Kasumi-1 (cell line): ENCODE measurements around the gene MS4A18.
"Not testable (repeated sequence)": the region's sequence is repeated elsewhere in the genome, so short reads cannot be mapped to it uniquely, and the experiment has no call there.

Source experiments
- DNase-seq, 2 experiments: peaks; one replicate each; lab custom pipeline; 2025; lab: John Stamatoyannopoulos, UW

The MS4A18 gene

DNA sequence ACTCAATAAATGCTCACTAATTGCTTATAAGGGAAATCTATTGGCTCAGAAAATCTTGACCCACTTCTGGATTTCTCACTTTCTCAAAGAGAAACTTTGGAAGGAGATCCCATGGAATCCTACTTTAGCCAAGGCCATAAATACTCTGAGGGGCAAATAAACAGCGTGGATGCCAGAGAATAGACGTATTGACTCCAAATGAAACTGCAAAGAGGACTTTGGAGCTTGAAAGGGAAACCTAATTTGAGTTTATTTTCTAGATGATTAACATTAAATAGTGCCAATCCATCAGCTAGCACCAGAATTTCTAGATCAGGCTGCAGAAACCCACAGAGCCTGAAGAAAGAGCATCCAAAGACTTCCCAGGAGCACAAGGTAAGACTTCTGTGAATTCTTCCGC is at the start of gene MS4A18:
MS4A18 (plus strand) TSS at position 301 of the 400 bp plus-strand sequence.
- DNase-seq: no peak

GRCh38 chr11:60678231-60678630 is 46.3 kb upstream of the MS4A18 start:
- not testable (repeated sequence) for DNase-seq

DNA sequence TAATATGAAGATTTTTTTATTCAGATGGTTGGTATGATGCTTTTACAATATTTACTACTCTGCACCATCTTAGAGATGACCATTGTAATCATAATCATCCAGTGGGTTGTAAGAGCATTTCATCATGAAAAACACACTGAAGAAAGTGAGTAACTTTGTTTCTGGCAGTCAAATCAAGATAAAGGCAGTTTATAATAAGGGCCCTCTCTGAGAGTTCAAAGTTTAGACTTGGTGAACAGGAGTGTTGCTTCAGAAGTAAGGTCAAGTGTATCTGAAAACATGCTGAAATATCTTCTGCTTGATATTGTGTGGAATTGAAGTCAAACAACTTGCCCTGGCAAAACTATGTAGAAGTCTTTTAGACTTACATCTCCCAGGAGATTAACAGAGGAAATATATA is 44.6 kb upstream of the MS4A18 start:
- DNase-seq: no peak

GRCh38 chr11:60680455-60681119 is 43.9 kb upstream of the MS4A18 start:
- DNase-seq: no peak

DNA sequence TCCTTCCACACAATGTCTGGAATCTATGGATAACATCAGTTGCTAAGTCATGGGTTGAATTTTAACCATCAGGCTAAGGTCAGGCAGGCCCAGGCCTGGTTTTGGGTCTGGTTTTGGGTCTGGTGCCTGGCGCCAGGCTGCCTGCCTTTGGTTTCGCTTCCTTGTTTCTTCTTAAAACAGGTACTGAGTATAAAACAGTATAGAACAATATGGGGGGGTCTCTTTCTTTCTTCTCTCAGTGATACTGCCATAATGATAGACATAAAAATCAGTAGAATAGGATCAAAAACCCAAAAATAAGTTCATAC is 40.0 kb upstream of the MS4A18 start:
- not testable (repeated sequence) for DNase-seq

DNA sequence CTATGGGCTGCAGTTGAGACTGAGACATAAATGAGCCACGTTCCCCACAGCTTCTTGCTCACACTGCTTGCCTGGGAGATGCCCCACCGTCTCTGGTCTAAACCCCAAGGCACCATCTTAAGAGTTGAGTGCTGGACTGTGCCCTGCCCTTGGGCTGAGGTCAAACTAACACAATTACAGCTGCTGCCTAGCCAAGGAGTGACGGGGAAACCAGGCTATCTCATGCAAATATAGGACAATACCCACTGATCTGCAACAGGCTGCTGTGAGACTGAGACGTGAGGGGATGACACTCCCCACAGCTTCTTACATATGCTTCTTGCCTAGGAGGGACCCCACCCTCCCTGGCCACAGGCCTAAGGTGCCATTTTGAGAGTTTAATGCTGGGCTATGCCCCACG is 32.9 kb upstream of the MS4A18 start:
- no peak for DNase-seq

- DNase-seq: no peak
Observed at GRCh38 chr11:60699284-60699691, 25.2 kb upstream of the MS4A18 start, which contains the start of gene MS4A8. TSS of gene MS4A8 (plus strand) at chr11:60699612. CDS start at chr11:60700861, 1,249 bp downstream.

DNA sequence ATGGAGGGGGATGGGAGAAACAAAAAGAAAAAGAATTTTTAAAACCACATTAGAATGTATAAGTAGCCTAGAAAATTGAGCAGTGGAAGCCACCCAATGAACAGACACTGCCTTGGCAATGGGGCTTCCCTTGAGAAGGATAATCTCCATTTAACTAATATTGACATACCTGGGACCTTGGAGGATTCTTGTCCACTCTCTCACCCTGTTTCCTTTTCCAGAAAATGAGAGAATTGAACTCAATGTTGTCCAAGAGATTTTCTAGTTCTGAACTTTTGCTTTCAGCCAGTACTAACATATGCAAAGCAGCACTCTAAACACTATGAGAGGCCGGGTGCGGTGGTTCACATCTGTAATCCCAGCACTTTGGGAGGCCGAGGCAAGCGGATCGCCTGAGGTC is 24.6 kb upstream of the MS4A18 start:
- DNase-seq: no peak

- DNase-seq: peak; percentile 5 to 28
Observed at GRCh38 chr11:60700689-60701468, 23.6 kb upstream of the MS4A18 start.

- no peak for DNase-seq
Observed at GRCh38 chr11:60701469-60701818, 23.1 kb upstream of the MS4A18 start.

GRCh38 chr11:60703374-60703773 is 21.1 kb upstream of the MS4A18 start:
- no peak for DNase-seq

GRCh38 chr11:60705895-60706294 is 18.6 kb upstream of the MS4A18 start:
- DNase-seq: no peak

- no peak for DNase-seq
Observed at GRCh38 chr11:60706931-60707330, 17.6 kb upstream of the MS4A18 start.

GRCh38 chr11:60710482-60710881 is 14.0 kb upstream of the MS4A18 start:
- DNase-seq: no peak

GRCh38 chr11:60711276-60711675 is 13.2 kb upstream of the MS4A18 start:
- no peak for DNase-seq

DNA sequence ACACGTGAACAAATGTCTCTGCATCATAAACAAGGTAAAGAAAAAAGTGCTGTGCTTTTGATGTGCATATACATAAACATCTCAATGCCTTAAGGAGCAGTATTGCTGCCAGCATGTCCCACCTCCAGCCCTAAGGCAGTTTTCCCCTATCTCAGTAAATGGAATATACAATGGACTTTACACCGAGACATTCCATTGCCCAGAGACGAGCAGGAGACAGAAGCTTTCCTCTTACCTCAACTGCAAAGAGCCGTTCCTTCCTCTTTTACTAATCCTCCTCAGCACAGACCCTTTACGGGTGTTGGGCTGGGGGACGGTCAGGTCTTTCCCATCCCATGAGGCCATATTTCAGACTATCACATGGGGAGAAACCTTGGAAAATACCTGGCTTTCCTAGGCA is 11.1 kb upstream of the MS4A18 start:
- not testable (repeated sequence) for DNase-seq

DNA sequence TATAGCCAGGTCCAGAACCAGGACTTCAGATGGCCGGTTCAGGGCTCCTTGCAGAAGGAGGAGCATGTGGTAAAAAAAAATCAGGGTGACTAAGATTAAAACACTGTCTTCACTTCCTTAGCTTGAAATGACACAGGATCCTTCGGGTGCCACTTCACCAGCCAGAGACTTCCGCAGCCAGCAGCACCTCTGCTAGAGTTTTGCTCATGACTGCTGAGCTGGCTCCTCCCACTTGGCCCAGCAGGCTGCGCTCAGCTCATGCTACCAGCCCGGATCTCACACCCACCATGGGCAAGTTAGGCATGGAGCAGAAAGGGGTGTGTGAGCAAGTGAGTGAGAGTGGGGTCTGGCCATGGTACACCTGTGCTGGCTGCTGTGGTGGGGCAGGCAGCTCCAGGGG is 6.6 kb upstream of the MS4A18 start:
- DNase-seq: no peak

DNA sequence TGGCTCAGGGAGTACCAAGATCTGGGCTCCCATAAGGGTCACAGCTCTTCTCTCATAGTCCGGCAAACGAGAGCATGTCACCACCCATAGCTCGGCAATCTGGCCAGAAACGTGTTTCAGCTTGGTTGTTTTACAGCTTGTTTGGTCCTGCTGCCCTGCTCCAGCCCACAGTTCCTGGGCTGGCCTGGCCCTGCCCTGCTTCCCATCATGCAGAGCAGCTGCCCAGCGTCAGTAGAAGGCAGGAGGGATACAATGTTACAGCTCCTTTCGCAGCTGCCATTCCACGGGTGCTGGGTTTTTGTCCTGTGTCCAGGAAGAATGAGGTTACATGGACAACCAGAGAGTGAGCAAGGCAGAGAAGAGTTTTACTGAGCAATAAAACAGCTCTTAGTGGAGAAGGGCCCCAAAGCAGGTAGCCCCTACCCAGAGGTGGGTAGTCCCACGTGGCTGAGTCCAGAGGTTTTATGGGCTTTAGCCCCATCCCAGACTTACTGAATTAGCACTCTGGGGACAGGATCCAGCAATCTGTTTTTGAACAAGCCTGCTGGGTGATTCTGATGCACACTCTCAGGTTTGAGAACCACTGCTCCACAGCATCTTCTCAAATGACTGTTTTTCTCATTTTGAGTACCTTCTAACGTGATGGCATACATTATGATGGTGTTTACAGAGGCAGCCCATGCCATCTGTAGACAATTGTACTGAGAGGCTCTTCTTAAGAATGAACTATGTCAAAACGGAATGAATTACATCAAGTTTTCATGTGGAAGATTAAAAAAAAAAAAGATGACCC is 5.8 kb upstream of the MS4A18 start:
- no peak for DNase-seq

GRCh38 chr11:60719391-60719790 is 5.1 kb upstream of the MS4A18 start:
- DNase-seq: no peak

DNA sequence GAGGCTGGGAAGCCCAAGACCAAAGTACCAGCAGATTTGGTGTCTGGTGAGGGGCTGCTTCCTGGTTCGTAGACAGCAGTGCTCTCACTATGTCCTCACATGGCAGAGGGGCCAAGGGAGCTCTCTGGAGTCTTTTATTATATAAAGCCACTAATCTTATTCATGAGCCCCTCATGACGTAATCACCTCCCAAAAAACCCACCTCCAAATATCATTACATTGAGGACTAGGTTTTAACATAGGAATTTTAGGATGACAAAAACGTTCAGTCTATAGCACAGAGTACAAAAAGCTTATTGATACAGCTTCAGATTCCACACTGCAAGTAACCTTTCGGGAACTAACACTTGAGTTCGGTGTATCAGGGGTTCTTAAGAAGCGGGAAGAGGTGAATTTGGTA is 4.1 kb upstream of the MS4A18 start:
- no peak for DNase-seq

GRCh38 chr11:60725592-60725991 is 1.1 kb downstream of the MS4A18 start:
- DNase-seq: no peak

- no peak for DNase-seq
Observed at GRCh38 chr11:60731586-60731985, 7.1 kb downstream of the MS4A18 start.

GRCh38 chr11:60734279-60734678 is 9.8 kb downstream of the MS4A18 start:
- DNase-seq: no peak
